GM04504 (cell line): ENCODE data around the gene WAS.
"Not testable (repeated sequence)": the region's sequence is repeated elsewhere in the genome, so short reads cannot be mapped to it uniquely, and the experiment has no call there.

ENCODE experiments used
- DNase-seq: peaks from one replicate; pipeline ENCODE4 v3.0.0-alpha.2; 2012; ENCODE audit warnings: low read depth

The WAS gene

GRCh38 chrX:48685416-48685815 lies 1.8 kb downstream of the WAS start:
- DNase-seq, result no peak

GRCh38 chrX:48688531-48689150 lies 5.0 kb downstream of the WAS start:
- no peak for DNase-seq

GRCh38 chrX:48689208-48689920 lies 5.8 kb downstream of the WAS start:
- DNase-seq, result no peak

- not testable (repeated sequence) for DNase-seq
These were observed 8.1 kb downstream of the WAS start for GRCh38 chrX:48691746-48692145.

DNA sequence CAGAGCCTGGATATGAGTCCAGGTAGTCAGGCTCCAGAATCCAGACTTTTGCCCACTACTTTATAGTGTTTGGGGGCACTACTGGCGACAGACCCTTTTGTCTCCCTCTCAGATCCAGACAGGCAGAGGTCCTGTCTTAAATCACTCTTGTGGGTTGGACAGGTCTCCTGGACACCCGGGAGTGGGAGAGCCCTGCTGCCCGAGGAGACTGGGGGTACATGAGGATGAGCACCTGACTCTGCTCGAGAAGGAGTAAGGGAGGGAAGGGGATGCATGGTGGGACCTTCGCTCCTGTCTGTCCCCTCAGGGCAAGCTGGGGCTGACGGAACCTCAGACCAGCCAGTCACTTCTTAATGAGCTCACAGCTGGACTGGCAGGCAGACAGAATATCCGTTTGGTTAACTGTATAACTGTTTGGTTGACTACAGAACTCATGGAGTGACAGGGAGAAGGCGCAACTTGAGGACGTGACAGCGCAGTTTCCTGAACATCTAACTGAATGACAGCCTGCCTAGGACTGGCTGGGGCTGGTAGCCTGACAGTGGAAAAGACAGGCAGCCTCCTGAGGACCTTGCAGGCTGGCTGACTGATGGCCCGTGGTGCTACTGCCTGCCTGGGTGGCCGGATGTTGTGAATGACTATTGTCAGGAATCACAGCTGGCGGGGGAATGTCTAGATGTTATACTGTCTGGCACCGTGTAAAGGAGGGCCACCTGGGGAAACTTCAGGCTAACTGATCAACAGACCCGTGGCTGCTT lies 11.4 kb downstream of the WAS start:
- no peak for DNase-seq

- DNase-seq, result no peak
These were observed 11.9 kb downstream of the WAS start for GRCh38 chrX:48695534-48695896.

DNA sequence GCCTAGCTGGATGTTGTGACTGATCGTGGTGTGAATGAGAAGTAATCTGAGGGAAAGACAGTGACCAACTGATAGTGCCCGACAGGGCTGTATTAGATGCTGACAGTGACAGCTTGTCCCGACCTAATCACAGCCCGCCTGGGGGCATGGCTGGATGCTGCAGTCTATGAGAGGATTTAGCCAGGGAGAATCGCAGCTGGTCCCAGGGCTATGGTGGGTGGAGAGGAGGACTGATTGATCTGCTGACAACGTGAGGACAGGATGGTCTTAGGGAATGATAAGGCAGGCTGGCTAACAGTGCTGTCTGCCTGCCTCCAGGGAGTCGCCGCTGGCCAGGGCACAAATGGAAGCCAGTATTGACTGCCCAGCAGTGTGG lies 12.3 kb downstream of the WAS start:
- DNase-seq, result no peak

DNA sequence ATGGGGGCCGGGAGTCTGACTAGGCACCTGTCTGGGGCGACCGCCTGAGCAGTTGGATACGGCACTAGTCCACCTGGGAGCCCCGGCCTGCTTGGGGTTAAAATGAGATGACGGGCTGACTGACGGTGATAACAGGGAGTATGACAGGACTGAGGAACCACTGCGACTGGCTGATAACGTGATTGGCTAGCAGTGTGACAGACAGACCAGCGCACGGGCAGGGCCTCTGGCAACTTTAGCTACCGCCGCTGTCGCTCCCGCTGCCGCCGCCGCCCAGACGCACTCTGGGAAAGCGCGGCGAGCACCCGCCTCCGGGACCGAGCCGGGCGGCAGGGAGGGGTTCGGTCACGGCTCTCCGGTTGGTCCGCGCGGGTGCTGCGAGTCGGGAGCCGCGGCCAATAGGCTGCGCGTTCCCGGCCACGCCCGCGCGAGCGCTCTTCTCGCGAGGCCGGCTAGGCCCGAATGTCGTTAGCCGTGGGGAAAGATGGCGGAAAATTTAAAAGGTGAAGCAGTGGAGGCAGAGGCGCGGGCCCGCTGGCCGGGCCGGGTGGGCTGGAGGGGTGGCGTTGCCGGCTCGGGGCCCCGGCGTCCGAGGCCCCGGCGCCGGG lies 12.8 kb downstream of the WAS start, which contains the start of gene SUV39H1:
TSS of gene SUV39H1 (plus strand) at position 434 of the 608 bp plus-strand sequence. CDS start at position 485, 51 bp downstream.
- peak; percentile 75 for DNase-seq

GRCh38 chrX:48696909-48697727 lies 13.5 kb downstream of the WAS start:
- no peak for DNase-seq

GRCh38 chrX:48698306-48698705 lies 14.7 kb downstream of the WAS start:
- no peak for DNase-seq

DNA sequence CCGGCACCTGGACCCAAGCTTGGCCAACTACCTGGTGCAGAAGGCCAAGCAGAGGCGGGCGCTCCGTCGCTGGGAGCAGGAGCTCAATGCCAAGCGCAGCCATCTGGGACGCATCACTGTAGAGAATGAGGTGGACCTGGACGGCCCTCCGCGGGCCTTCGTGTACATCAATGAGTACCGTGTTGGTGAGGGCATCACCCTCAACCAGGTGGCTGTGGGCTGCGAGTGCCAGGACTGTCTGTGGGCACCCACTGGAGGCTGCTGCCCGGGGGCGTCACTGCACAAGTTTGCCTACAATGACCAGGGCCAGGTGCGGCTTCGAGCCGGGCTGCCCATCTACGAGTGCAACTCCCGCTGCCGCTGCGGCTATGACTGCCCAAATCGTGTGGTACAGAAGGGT lies 16.6 kb downstream of the WAS start:
- DNase-seq, result no peak

GRCh38 chrX:48700951-48701653 lies 17.5 kb downstream of the WAS start:
- DNase-seq, result no peak

GRCh38 chrX:48702032-48702431 lies 18.4 kb downstream of the WAS start:
- DNase-seq, result no peak

DNA sequence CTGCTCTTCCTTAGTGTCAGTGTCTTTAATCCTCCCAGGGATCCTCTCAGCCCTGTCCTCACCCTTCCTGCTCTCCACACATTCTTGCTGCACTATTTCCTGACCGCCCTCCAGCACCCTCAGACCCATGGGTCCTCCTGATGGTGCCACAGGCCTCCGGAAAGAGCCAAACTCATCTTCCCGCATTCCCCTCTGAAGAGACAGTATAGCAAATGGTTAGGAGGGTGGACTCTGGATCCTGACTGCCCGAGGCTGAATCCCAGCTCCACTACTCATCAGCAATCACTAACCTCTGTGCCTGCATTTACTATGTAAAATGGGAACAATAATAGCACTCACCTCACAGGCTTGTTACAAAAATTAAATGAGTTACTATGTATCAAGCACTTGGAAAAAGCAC lies 19.1 kb downstream of the WAS start:
- DNase-seq, result no peak

DNA sequence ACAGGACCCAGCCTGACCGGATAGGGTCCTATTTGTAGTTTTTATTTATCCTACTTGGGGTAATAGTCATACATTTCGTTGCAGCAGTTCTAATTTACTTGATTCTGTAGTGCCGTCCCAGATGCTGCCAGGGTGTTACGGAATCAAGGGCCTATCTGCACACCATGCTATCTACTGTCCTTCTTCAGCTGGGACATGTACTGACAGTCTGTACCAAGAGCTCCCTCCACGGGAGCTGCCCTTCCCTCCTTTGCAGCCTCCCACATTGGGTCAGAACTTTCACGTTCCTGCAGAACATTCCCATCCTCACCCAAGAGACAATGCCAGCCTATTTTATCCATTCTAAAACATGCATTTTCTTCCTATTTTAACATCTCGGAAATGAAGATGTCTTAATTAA lies 19.6 kb downstream of the WAS start:
- no peak for DNase-seq

DNA sequence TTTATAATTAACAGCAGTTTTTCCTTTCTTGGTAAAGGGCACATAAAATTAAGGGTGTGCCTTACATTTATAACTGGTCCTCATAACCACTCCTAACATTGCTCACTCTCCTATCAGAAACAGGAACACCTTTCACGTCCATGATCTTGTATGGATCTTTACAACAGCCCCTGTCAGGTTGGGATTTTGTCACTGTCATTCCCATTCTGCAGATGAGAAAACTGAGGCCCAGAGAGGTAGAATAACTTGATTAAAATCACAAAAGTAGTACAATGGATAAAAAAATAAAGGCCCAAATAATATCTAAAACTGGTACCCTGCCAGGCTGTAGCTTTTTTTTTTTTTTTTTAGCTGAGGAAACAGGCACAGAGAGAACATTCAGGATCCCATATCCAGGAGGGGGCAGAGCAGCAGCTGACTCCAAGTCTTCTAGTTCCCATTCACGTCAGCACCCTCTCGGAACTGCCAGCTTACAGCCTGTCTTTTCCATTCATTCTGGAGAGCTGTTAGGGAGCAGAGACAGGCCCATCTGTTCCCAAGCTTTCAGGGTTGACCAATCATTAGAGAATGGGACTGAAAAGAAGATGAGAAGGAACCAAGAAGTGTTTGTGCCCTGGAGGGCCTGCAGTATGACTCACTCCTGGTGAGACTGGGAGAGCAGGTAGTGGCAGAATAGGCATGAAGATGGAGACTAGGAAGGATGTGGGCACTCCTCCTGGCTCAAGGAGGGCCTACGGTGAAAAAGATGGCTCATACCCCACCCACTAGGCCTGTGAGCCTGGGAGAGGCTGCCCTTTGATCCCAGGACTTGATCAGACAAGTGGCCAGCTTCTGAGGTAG lies 20.3 kb downstream of the WAS start:
- peak; percentile 30 for DNase-seq

GRCh38 chrX:48705871-48706270 lies 22.3 kb downstream of the WAS start:
- no peak for DNase-seq

GRCh38 chrX:48709522-48710112 lies 26.0 kb downstream of the WAS start:
- DNase-seq, result no peak

DNA sequence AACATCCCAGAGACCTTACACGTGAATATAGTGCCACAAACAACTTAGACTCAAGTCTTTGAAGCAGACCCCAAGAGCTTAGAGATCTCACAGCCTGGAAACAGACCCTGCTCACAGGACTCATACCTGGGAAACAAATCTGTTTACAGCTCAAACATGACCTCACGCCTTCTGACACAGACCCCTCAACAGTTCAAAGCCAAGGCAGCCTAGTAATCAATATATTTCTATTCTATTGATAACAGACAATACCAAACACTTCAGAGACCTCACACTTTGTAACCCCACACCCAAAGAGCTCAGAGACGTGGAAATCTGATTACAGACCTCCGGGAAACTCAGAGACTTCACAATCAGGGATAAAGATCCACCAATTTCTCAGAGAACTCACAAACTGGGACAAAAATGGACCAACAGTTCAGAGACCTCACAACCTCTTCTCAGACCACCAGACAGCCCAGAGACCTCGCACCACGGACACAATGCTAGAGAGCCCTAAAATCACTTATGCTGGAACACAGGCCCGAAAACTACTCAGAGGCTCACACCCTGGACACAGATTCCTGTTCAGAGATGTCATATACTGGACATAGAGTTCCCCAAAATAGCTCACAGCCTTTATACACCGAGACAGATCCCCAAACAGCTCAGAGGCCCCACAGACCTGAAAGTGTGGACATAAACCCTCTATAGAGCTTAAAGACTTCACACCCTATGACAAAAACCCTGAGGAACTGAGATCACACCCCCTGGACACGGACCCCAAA lies 27.7 kb downstream of the WAS start:
- DNase-seq, result no peak
